ENCODE measurements around the gene CALML6. TPM values are rescaled to one million over a fixed set of nuclear protein-coding genes. Genes with fewer than 3 reads are reported as not detected.

Gene CALML6
- total RNA-seq, 2 experiments from 2014 or later: 0.54 to 5.1 TPM

- BruUV-seq (replicated peaks): no TSS peak
- no peak overlapping the region for H3K4me3 ChIP-seq (ENCODE audit: low read depth, low read length, poor library complexity, severe bottlenecking)
- H3K79me2 ChIP-seq (ENCODE audit: insufficient read depth, low read depth, low read length): no peaks in the 10 kb centered on the region
- intact Hi-C loops (cut with micrococcal nuclease; ENCODE audit: unreplicated experiment): no loop called here
- POLR2A ChIA-PET: no interaction called here
- H3K36me3 ChIP-seq (ENCODE audit: insufficient read depth, low read length): no peaks in the 10 kb centered on the region
- CTCF ChIA-PET (ENCODE audit: unreplicated experiment): interaction anchor here (0.6 kb wide), 1 partner anchor 200 kb away, joined by 3 read pairs; no protein-coding TSS in a partner anchor
- no peaks in the 10 kb centered on the region for H3K9me3 ChIP-seq (ENCODE audit: low read length)
- H3K9me2 ChIP-seq (ENCODE audit: insufficient read depth, low read length): no peaks in the 10 kb centered on the region
- no peak overlapping the region for H3K4me2 ChIP-seq (ENCODE audit: low read length)
- H2AFZ ChIP-seq (ENCODE audit: low read length): no peak overlapping the region
- no peak for TF ChIP-seq CTCF (conservative IDR thresholded peaks at IDR 0.05; ENCODE audit: low read length)
- no peak for TF ChIP-seq EZH2phosphoT487 (IDR thresholded peaks at IDR 0.05; ENCODE audit: borderline replicate concordance, low read depth, low read length)
- H3K4me1 ChIP-seq (ENCODE audit: insufficient read depth, low read length, poor library complexity, severe bottlenecking): no peaks in the 10 kb centered on the region
- H3K27ac ChIP-seq (ENCODE audit: low read depth, low read length, poor library complexity, severe bottlenecking): no peak overlapping the region
- no peak for DNase-seq (ENCODE audit: low spot score)
- H4K20me1 ChIP-seq (ENCODE audit: insufficient read depth, low read length): no peaks in the 10 kb centered on the region
These were observed 11.3 kb downstream of the CALML6 start for GRCh38 chr1:1926346-1926811.

- TF ChIP-seq CTCF (conservative IDR thresholded peaks at IDR 0.05; ENCODE audit: low read length) (no peak), EZH2phosphoT487 (IDR thresholded peaks at IDR 0.05; ENCODE audit: borderline replicate concordance, low read depth, low read length) (no peak)
These were observed 12.0 kb downstream of the CALML6 start for GRCh38 chr1:1926886-1927660.

GRCh38 chr1:1927751-1928150, 12.7 kb downstream of the CALML6 start:
- no peak overlapping the region for H2AFZ ChIP-seq (ENCODE audit: low read length)
- no peak overlapping the region for H3K4me3 ChIP-seq (ENCODE audit: low read depth, low read length, poor library complexity, severe bottlenecking)
- no peaks in the 10 kb centered on the region for H4K20me1 ChIP-seq (ENCODE audit: insufficient read depth, low read length)
- no peak for TF ChIP-seq EZH2phosphoT487 (IDR thresholded peaks at IDR 0.05; ENCODE audit: borderline replicate concordance, low read depth, low read length)
- no peak for TF ChIP-seq CTCF (conservative IDR thresholded peaks at IDR 0.05; ENCODE audit: low read length)
- intact Hi-C loops (cut with micrococcal nuclease; ENCODE audit: unreplicated experiment): no loop called here
- no peak for DNase-seq (ENCODE audit: low spot score)
- POLR2A ChIA-PET: interaction anchor here (1.0 kb wide), 1 partner anchor 14 kb away, joined by 3 read pairs; no protein-coding TSS in a partner anchor
- CTCF ChIA-PET (ENCODE audit: unreplicated experiment): no interaction called here
- no peaks in the 10 kb centered on the region for H3K9me2 ChIP-seq (ENCODE audit: insufficient read depth, low read length)
- no peaks in the 10 kb centered on the region for H3K79me2 ChIP-seq (ENCODE audit: insufficient read depth, low read depth, low read length)
- no peaks in the 10 kb centered on the region for H3K9me3 ChIP-seq (ENCODE audit: low read length)
- H3K36me3 ChIP-seq (ENCODE audit: insufficient read depth, low read length): no peaks in the 10 kb centered on the region
- H3K4me1 ChIP-seq (ENCODE audit: insufficient read depth, low read length, poor library complexity, severe bottlenecking): no peaks in the 10 kb centered on the region
- no peak overlapping the region for H3K4me2 ChIP-seq (ENCODE audit: low read length)
- no peak overlapping the region for H3K27ac ChIP-seq (ENCODE audit: low read depth, low read length, poor library complexity, severe bottlenecking)
- BruUV-seq (replicated peaks): no TSS peak

More at GRCh38 chr1:1926886-1927660, 12.0 kb downstream of the CALML6 start:
- Histone ChIP-seq H3K79me2 (ENCODE audit: insufficient read depth, low read depth, low read length) (no peaks in the 10 kb centered on the region), H3K36me3 (ENCODE audit: insufficient read depth, low read length) (no peaks in the 10 kb centered on the region), H4K20me1 (ENCODE audit: insufficient read depth, low read length) (no peaks in the 10 kb centered on the region), H3K4me2 (ENCODE audit: low read length) (no peak overlapping the region), H3K4me1 (ENCODE audit: insufficient read depth, low read length, poor library complexity, severe bottlenecking) (no peaks in the 10 kb centered on the region), H3K27ac (ENCODE audit: low read depth, low read length, poor library complexity, severe bottlenecking) (no peak overlapping the region), H3K4me3 (ENCODE audit: low read depth, low read length, poor library complexity, severe bottlenecking) (no peak overlapping the region), H3K9me3 (ENCODE audit: low read length) (no peaks in the 10 kb centered on the region), H3K9me2 (ENCODE audit: insufficient read depth, low read length) (no peaks in the 10 kb centered on the region), H2AFZ (ENCODE audit: low read length) (no peak overlapping the region)
- POLR2A ChIA-PET: interaction anchor here (1.0 kb wide), 1 partner anchor 14 kb away, joined by 3 read pairs; no protein-coding TSS in a partner anchor
- CTCF ChIA-PET (ENCODE audit: unreplicated experiment): interaction anchor here (0.6 kb wide), 1 partner anchor 199 kb away, joined by 3 read pairs; no protein-coding TSS in a partner anchor
- BruUV-seq (replicated peaks): no TSS peak
- no peak for DNase-seq (ENCODE audit: low spot score)
- intact Hi-C loops (cut with micrococcal nuclease; ENCODE audit: unreplicated experiment): no loop called here

All from OCI-LY7 (cell line).